Measurements from ENCODE around the gene BTBD16. TPM values are rescaled to one million over a fixed set of nuclear protein-coding genes. Genes with fewer than 3 reads are reported as not detected.

Gene BTBD16
- total RNA-seq: not detected

GRCh38 chr10:122271076-122271475 lies at the start of gene BTBD16:
Gene BTBD16 (plus strand): TSS chr10:122271296. CDS start chr10:122275082, 3,786 bp downstream.
- Histone ChIP-seq H3K27ac (no peak within 1 kb of the TSS), H3K4me1 (peaks cover 0 to 4% (median 0%) of the 10 kb centered on the region in 4 donors), H3K4me3 (no peak within 1 kb of the TSS), H3K27me3 (no peaks in the 10 kb centered on the region), H3K36me3 (no peaks in the 10 kb centered on the region), H3K9me3 (no peaks in the 10 kb centered on the region)
- no peak for DNase-seq
- no peak for TF ChIP-seq POLR2AphosphoS5 (IDR thresholded peaks at IDR 0.05)
- no peak for TF ChIP-seq EP300 (IDR thresholded peaks at IDR 0.05; ENCODE audit: low read depth)
- TF ChIP-seq POLR2A (IDR thresholded peaks at IDR 0.05): no peak
- TF ChIP-seq CTCF (IDR thresholded peaks at IDR 0.05): no peak
- 61% methylated on average over 5 of the region's 5 CpGs; no CpG with 5 or more reads in 1 of the 2 donors for WGBS, 2 donors (ENCODE audit: low coverage in 1 of 2)
- in situ Hi-C loops (cut with MboI; ENCODE audit: low pct_ligation_motif_present in 1 of 4, low pct_unique_long_range_greater_than_20kb in 1 of 4, low sequenced_read_pairs in 3 of 4) (no loop called here), intact Hi-C loops (cut with DNase I; ENCODE audit: low total_unique reads) (no loop called here)

DNA sequence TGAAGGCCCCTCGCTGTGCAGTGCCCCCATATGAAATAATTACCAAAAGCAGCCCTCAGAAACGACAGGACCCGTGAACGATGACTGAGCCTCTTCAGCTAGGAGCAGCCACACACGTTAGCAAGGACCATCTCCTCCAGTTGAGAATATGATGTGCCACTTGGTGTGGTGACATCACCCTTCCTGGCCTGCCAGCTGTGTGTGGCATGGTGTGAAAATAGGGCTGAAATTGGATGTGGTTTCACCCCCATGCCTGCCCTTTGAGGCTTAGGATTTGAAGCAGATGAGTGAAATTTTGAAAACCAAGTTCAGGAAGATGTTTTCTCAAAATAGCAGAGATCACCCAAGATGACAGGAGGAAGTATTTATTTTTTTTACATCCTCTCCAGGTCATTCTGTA lies 49.1 kb upstream of the BTBD16 start:
- H3K4me3 ChIP-seq: no peak overlapping the region
- H3K9me3 ChIP-seq: no peaks in the 10 kb centered on the region
- no peak overlapping the region for H3K27ac ChIP-seq
- 71% methylated on average over 5 of the region's 5 CpGs; no CpG with 5 or more reads in 1 of the 2 donors for WGBS, 2 donors (ENCODE audit: low coverage in 1 of 2)
- TF ChIP-seq POLR2A (IDR thresholded peaks at IDR 0.05) (no peak), POLR2AphosphoS5 (IDR thresholded peaks at IDR 0.05) (no peak), EP300 (IDR thresholded peaks at IDR 0.05; ENCODE audit: low read depth) (no peak), CTCF (IDR thresholded peaks at IDR 0.05) (no peak)
- H3K4me1 ChIP-seq: no peaks in the 10 kb centered on the region
- in situ Hi-C loops (cut with MboI; ENCODE audit: low pct_ligation_motif_present in 1 of 4, low pct_unique_long_range_greater_than_20kb in 1 of 4, low sequenced_read_pairs in 3 of 4) (no loop called here), intact Hi-C loops (cut with DNase I; ENCODE audit: low total_unique reads) (no loop called here)
- H3K36me3 ChIP-seq: peaks cover 0 to 41% (median 3%) of the 10 kb centered on the region in 4 donors
- no peaks in the 10 kb centered on the region for H3K27me3 ChIP-seq
- no peak for DNase-seq

- in situ Hi-C loops (cut with MboI; ENCODE audit: low pct_ligation_motif_present in 1 of 4, low pct_unique_long_range_greater_than_20kb in 1 of 4, low sequenced_read_pairs in 3 of 4) (no loop called here), intact Hi-C loops (cut with DNase I; ENCODE audit: low total_unique reads) (no loop called here)
- peaks cover 0 to 38% (median 3%) of the 10 kb centered on the region in 4 donors for H3K36me3 ChIP-seq
- H3K9me3 ChIP-seq: no peaks in the 10 kb centered on the region
- no peaks in the 10 kb centered on the region for H3K4me1 ChIP-seq
- no peak overlapping the region for H3K4me3 ChIP-seq
- no peak overlapping the region for H3K27ac ChIP-seq
- no peaks in the 10 kb centered on the region for H3K27me3 ChIP-seq
- 89% methylated on average over 7 of the region's 7 CpGs; no CpG with 5 or more reads in 1 of the 2 donors for WGBS, 2 donors (ENCODE audit: low coverage in 1 of 2)
- TF ChIP-seq EP300 (IDR thresholded peaks at IDR 0.05; ENCODE audit: low read depth): no peak
- no peak for DNase-seq
Measured at GRCh38 chr10:122222638-122223037, 48.5 kb upstream of the BTBD16 start.

GRCh38 chr10:122224159-122224558 lies 46.9 kb upstream of the BTBD16 start:
- intact Hi-C loops (cut with DNase I; ENCODE audit: low total_unique reads) (no loop called here), in situ Hi-C loops (cut with MboI; ENCODE audit: low pct_ligation_motif_present in 1 of 4, low pct_unique_long_range_greater_than_20kb in 1 of 4, low sequenced_read_pairs in 3 of 4) (no loop called here)
- Histone ChIP-seq H3K4me3 (no peak overlapping the region), H3K27me3 (no peaks in the 10 kb centered on the region), H3K9me3 (no peaks in the 10 kb centered on the region), H3K27ac (no peak overlapping the region), H3K36me3 (peaks cover 0 to 22% (median 4%) of the 10 kb centered on the region in 4 donors), H3K4me1 (no peaks in the 10 kb centered on the region)
- 90% methylated on average over 9 of the region's 9 CpGs; no CpG with 5 or more reads in 1 of the 2 donors for WGBS, 2 donors (ENCODE audit: low coverage in 1 of 2)
- no peak for TF ChIP-seq CTCF (IDR thresholded peaks at IDR 0.05)
- no peak for TF ChIP-seq EP300 (IDR thresholded peaks at IDR 0.05; ENCODE audit: low read depth)
- no peak for TF ChIP-seq POLR2A (IDR thresholded peaks at IDR 0.05)
- TF ChIP-seq POLR2AphosphoS5 (IDR thresholded peaks at IDR 0.05): no peak
- DNase-seq: no peak

DNA sequence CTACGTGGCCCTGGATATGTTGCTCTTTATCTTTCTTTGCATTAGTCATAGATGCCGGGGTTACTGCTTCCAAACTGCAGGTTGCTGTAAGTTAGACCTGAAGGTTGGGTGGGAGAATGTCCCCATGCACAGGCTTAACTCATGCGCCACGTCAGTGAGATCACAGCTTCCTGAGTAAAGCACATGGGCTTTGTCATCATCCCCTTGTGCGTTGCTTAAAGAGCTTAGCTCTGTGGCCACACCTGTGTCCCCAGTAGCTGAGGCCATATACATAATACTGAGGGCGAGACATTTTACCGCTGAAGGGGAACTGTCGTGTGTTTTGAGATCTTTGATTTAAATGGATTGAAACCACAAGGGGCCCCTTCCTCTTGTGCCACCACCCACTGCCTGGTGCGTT lies 45.8 kb upstream of the BTBD16 start:
- no peaks in the 10 kb centered on the region for H3K27me3 ChIP-seq
- peaks cover 0 to 21% (median 6%) of the 10 kb centered on the region in 4 donors for H3K36me3 ChIP-seq
- H3K4me1 ChIP-seq: no peaks in the 10 kb centered on the region
- intact Hi-C loops (cut with DNase I; ENCODE audit: low total_unique reads) (no loop called here), in situ Hi-C loops (cut with MboI; ENCODE audit: low pct_ligation_motif_present in 1 of 4, low pct_unique_long_range_greater_than_20kb in 1 of 4, low sequenced_read_pairs in 3 of 4) (no loop called here)
- no peak overlapping the region for H3K4me3 ChIP-seq
- no peaks in the 10 kb centered on the region for H3K9me3 ChIP-seq
- DNase-seq: no peak
- TF ChIP-seq CTCF (IDR thresholded peaks at IDR 0.05) (no peak), POLR2A (IDR thresholded peaks at IDR 0.05) (no peak), POLR2AphosphoS5 (IDR thresholded peaks at IDR 0.05) (no peak), EP300 (IDR thresholded peaks at IDR 0.05; ENCODE audit: low read depth) (no peak)
- WGBS, 2 donors (ENCODE audit: low coverage in 1 of 2): 70 to 100% methylated on average over 2 to 9 of the region's 9 CpGs
- H3K27ac ChIP-seq: no peak overlapping the region

Data from transverse colon (tissue), 4 donors.